SU-DHL-6 (cell line): ENCODE data around the gene ASAP2.

Experiments
- CTCF ChIP-seq: fragments of 200-600 bp; sonication (generic); IDR thresholded peaks from one replicate; pipeline ENCODE4 v1.5.1; 2017; ENCODE audit warnings: antibody characterized with exemption, mild to moderate bottlenecking, low read length, moderate library complexity; ENCODE audit not compliant: insufficient read depth, poor library complexity, severe bottlenecking
- EZH2phosphoT487 ChIP-seq: fragments of 200-600 bp; sonication (generic), shearing (Covaris generic); conservative IDR thresholded peaks from 2 replicates; pipeline ENCODE4 v1.6.1; 2018; ENCODE audit warnings: mild to moderate bottlenecking, antibody characterized with exemption, low read length, moderate library complexity, mixed read lengths

- no peak for TF ChIP-seq CTCF
- no peak for TF ChIP-seq EZH2phosphoT487
Measured at GRCh38 chr2:9288681-9289338, 82.2 kb downstream of the ASAP2 start.
